ENCODE measurements around the gene HAUS8.

The HAUS8 gene

GRCh38 chr19:17060802-17061201, 14.4 kb downstream of the HAUS8 start:
- no peak for TF ChIP-seq ZFX (IDR thresholded peaks at IDR 0.05)
- TF ChIP-seq CTCF (conservative IDR thresholded peaks at IDR 0.05) = no peak
- no peak overlapping the region for H3K27ac ChIP-seq

- no peak for TF ChIP-seq CTCF (conservative IDR thresholded peaks at IDR 0.05)
- no peak for TF ChIP-seq ZFX (IDR thresholded peaks at IDR 0.05)
- H3K27ac ChIP-seq = no peak overlapping the region
These were observed 17.0 kb downstream of the HAUS8 start for GRCh38 chr19:17058236-17058635.

GRCh38 chr19:17055636-17056035, 19.6 kb downstream of the HAUS8 start:
- no peak overlapping the region for H3K27ac ChIP-seq
- TF ChIP-seq ZFX (IDR thresholded peaks at IDR 0.05) = no peak
- no peak for TF ChIP-seq CTCF (conservative IDR thresholded peaks at IDR 0.05)

- no peak overlapping the region for H3K27ac ChIP-seq
- TF ChIP-seq CTCF (conservative IDR thresholded peaks at IDR 0.05) = no peak
- TF ChIP-seq ZFX (IDR thresholded peaks at IDR 0.05) = no peak
These were observed 20.5 kb downstream of the HAUS8 start for GRCh38 chr19:17054746-17055145.

GRCh38 chr19:17052439-17052838, 22.8 kb downstream of the HAUS8 start:
- no peak overlapping the region for H3K27ac ChIP-seq

GRCh38 chr19:17049711-17050280, 25.5 kb downstream of the HAUS8 start:
- H3K27ac ChIP-seq = no peak overlapping the region
- TF ChIP-seq ZFX (IDR thresholded peaks at IDR 0.05) (no peak), CTCF (conservative IDR thresholded peaks at IDR 0.05) (no peak)

More at GRCh38 chr19:17052439-17052838, 22.8 kb downstream of the HAUS8 start:
- no peak for TF ChIP-seq ZFX (IDR thresholded peaks at IDR 0.05)
- peak; percentile 75 for TF ChIP-seq CTCF (conservative IDR thresholded peaks at IDR 0.05)

- TF ChIP-seq ZFX (IDR thresholded peaks at IDR 0.05) (no peak), CTCF (conservative IDR thresholded peaks at IDR 0.05) (no peak)
- H3K27ac ChIP-seq = no peak overlapping the region
These were observed 26.3 kb downstream of the HAUS8 start for GRCh38 chr19:17048885-17049453.
